Activated naive CD4-positive, alpha-beta T cell treated with anti-CD3 and anti-CD28 coated beads, Interleukin-2, amount 50 U/mL, for 16 hours (primary cell): ENCODE results near the gene PI4KA.
A peak's percentile ranks its signal among the peaks of the same experiment; 100 is the strongest.
"Not testable (repeated sequence)": the region's sequence is repeated elsewhere in the genome, so short reads cannot be mapped to it uniquely, and the experiment has no call there.

Experiments
- DNase-seq: peaks from one replicate; pipeline ENCODE4 v3.0.0-alpha.2; 2020

The PI4KA gene

DNA sequence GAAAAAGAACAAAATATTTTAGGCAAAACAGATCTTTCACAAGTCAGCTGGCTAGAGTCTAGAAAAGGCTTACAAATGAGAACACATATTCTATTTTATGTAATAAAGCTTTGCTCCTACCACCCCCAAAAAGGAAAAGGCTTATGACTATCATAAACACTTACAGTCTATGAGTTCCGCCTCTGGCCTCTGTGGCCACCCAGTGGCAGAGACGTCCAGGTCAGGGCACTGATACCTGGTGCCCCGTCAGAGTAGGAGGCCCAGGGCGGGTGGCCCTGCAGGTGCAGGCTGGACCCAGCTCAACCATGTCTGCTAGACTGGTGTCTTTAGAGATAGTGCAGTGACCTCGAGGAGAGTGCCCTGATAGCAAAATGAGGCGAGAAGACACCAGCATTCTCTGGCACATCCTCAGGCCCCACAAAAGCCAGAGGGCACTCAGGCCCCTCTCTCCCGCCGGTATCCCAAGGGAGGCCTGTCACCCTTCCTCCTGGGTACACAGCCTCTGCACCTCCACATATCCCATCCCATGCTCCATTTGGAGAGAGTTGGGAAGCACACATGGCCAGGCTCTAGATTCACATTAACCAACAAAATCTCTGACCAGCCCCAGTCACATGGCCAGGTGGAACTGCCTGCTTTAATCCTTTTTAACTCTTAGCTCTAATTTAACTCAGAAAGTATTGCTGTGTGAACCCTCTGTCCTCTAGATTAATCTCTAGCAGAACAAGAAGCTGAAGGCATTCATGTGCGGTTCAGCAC lies 112.0 kb downstream of the PI4KA start:
- no peak for DNase-seq

DNA sequence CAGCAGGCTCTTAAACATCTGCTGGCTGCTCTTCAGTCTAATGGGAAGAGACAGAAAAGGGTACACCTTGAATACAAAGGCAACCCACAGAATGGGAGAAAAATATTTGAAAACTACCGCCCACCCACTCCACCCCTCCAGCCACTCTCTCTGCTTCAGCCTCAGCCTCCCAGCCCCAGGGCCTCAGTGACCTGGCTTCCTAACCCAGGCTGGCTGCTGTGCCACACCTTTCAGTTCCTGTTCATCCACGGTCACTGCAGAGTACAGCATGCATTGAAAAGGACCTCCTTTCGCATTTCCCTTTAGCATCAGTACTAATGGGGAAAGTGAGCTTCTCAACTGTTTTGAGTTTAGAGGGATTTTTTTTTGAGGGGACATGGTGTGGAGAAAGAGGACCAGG lies 113.5 kb downstream of the PI4KA start:
- no peak for DNase-seq

DNA sequence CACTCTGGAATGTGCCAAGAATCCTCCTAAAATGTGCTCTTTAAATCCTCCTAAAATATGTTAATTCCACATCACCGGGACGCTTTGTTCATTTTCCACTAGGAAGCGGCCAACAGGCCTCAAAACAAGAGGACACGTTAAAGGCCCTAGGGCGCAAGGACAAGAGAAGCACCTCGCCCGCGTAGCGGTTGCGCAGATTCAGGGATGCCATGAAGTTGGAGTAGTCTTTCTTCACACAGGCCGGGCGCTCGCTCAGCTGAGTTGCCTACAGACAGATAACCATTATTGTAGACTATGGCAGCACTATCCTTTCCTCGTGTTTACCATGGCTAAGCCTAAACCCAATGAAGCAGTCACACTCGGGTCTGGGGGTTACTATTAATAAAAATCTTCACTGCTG lies 114.2 kb downstream of the PI4KA start:
- DNase-seq, result no peak

DNA sequence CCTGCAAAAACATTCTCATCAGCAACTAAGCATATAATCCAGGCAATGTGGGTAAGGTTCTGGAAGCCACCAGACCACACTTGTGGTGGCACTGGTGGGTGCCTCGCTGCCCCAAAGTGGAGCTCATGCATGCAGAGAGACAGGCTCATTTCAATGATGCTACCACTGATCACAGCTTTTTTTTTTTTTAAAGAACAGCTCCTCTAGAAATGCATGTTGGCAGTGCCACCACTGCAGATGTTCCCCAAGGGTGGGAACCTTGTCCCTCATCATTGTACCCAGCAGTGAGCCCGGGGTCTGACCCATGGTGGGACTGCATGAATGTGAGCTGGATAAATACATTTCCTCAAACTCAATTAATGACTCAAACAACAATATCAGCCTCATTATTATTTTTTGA lies 115.8 kb downstream of the PI4KA start:
- DNase-seq, result no peak

GRCh38 chr22:20741634-20742581 lies 116.7 kb downstream of the PI4KA start:
- DNase-seq, result peak; percentile 32

DNA sequence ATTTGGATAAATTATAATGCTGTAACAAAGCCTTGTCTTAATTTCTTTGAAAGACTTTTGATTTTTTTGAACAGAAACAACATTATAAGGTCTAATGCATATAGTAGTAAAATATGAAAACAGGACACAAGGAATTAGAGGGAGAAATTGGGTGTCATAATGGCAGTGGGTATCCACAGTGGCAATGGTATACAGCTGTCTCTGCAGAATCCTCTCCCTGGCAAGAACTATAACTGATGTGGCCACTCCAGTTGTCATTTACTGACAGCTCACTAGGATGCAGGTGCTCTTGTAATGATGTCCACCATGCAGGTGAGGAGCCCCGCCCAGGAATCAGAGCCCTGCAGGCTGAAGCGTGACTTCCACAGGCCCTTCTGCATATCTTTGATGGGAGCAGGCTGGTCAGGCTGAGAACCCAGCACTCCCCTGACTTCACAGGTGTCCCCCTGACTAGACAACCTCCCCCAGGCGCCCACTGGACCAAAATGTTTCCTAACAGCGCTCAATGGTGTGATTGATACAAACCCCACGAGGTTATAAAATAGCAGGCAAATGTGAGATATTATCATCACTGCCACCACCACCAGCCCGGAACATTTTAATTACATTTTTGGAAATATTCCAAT lies 117.5 kb downstream of the PI4KA start:
- DNase-seq, result no peak

- DNase-seq, result no peak
These were observed 118.2 kb downstream of the PI4KA start for GRCh38 chr22:20740222-20740951.

DNA sequence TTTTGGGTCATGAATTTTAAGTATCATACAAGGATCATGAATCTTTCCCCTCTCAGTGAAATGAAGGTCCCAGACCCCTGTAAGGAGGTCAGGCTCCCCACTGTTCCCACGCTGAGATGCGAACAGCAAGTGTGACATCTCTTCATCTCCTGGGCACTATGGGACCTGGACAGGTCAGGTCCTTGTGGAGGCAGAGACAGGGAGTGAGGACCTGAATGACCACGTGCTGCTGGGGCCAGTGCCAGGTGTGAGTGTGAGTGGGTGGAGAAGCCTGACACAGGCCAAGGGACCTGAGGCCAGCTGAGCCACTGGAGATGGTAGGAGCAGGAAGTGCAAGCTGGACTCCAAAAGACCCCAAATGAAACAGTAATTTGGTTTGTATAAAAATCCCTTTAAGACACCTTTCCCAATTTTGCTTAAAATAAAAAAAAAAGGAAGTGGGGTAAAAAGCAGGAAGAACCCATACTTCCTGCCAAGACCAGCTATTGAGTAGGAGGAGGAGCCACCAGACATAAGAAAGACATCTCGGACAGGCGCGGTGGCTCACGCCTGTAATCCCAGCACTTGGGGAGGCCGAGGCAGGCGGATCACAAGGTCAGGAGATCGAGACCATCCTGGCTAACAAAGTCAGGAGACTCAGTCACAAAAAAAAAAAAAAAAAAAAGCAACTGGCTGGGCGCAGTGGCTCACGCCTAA lies 120.1 kb downstream of the PI4KA start:
- no peak for DNase-seq

GRCh38 chr22:20736891-20737290 lies 121.7 kb downstream of the PI4KA start:
- not testable (repeated sequence) for DNase-seq

DNA sequence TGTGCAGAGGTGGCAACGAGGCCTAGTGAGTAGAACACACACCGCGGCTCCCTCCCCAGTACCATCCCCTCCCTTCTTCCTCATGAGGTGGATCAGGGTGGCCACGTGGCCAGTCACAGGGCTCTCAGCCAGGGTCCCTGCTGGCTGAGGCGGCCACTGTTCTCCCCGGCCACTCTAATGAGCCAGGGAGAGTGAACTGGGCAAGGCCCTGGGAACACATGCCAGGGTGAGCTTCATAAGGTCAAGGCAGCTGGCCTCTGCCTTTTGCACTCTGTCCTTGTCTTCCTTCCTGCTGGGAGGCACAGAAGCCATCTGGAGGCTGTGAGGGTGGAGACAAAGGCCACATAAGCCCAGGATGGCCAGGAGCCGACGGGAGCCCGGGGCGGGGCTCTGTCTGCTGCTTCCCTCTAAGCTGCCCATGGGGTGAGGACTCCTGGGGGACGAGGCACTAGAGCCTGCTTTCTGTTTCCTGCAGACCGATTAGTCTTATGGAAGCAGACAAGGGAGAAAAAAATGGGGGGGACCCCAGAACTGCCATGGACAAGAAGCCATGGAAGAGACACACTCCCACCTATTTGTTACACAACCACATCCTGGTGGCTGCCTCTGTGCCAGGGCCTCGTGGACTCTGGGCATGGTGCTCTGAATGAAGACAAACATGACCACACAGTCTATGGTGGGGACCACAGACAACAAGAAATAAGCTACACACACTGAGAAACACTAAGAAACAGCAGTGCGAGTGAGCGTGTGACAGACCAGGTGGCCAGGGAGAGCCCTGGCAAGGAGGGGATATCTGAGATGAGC lies 123.1 kb downstream of the PI4KA start:
- not testable (repeated sequence) for DNase-seq

- not testable (repeated sequence) for DNase-seq
These were observed 126.2 kb downstream of the PI4KA start for GRCh38 chr22:20732431-20732830.

- DNase-seq, result no peak
These were observed 129.4 kb downstream of the PI4KA start for GRCh38 chr22:20729194-20729593.

DNA sequence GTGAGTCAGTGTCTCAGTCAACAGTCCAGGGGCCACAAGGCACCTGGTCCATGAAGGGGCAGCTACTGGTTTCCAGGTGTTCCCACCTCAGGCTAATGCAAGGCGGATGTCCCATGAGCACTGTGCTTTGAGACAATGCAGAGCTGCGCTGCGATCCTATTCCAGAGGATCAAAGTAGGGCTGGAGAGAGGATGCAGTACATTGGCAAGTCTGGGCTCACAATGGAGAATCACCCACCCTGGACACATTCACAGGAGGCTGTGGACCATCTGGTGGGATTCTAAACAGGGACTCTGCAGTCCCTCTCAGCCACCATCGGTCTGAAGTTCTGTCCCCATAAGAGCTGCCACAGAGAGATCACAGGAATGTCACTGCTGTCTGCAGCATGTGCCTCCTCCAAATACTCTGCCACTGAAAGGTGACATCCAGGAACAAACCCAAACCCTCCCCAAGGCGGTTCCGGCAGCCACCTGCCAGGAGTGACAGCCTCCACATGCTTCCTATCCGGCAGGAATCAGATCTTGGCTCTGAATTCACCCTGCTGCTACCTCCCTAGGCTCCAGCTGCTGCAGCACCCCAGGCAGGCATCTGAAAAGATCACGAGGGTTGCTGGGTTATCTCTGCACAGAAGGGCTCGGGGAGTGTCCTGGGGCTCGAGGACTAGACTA lies 130.0 kb downstream of the PI4KA start:
- no peak for DNase-seq

- no peak for DNase-seq
These were observed 131.2 kb downstream of the PI4KA start for GRCh38 chr22:20727118-20728015.

DNA sequence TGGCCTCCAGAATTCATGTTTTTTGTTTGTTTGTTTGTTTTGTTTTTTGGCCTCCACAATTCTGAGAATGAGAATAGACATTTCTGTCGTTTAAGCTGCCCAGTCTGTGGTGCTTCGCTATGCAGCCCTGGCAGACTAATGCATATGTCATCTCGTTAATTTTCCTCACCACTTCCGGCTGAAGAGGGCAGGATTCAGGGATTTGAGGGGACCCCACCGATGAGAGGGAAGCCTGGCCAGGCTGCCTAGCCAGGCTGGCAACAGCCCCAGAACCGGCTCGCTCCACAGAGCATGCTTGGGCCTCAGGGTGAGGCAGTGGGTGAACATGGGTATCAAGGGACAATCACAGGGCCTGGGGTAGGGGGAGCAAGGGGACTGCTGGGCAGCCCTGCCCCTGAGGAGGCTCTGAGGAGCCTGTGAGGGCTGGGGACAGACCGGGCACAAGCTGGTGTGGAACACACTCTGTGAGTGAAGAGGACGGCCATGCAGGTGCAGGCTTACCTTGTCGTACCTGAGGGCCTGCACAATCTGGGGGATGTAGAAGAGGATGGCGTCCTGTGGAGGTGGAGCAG lies 132.5 kb downstream of the PI4KA start:
- DNase-seq, result no peak

DNA sequence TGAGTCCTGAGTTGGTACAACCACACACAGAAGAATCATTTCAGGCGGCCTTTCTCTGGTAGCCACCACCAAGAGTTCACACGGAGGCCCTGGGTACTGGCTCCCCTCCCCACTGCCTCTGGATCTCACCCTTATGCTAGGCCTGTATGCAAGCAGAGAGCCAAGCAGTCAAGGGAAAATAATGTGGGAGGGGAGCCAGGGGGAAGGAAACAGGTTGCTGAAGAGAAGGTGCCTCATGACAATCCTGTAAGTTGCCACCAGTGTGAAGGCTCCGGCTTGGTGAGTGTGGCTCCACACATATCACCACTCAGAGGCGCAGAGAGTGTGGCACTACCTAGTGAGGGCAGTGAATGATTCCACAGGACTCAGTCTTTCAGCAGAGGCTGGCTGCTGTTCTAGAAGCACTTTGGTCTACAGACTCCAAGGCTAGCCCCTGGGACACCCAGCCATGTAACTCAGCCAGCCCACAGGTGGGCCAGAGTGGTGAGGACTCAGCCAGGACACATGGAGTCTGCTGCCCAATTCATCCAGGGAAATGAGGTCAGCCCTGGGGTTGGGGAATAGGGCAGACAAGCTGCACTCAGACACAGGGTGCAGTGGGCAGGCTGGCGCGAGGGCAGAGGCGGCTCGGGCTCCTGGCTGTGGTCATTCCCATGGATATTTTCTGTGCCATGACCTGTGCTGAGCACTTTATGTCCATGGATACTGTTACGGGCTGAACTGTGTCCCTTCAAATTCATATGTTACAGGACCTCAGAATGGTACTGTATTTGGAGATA lies 133.7 kb downstream of the PI4KA start:
- DNase-seq, result no peak

DNA sequence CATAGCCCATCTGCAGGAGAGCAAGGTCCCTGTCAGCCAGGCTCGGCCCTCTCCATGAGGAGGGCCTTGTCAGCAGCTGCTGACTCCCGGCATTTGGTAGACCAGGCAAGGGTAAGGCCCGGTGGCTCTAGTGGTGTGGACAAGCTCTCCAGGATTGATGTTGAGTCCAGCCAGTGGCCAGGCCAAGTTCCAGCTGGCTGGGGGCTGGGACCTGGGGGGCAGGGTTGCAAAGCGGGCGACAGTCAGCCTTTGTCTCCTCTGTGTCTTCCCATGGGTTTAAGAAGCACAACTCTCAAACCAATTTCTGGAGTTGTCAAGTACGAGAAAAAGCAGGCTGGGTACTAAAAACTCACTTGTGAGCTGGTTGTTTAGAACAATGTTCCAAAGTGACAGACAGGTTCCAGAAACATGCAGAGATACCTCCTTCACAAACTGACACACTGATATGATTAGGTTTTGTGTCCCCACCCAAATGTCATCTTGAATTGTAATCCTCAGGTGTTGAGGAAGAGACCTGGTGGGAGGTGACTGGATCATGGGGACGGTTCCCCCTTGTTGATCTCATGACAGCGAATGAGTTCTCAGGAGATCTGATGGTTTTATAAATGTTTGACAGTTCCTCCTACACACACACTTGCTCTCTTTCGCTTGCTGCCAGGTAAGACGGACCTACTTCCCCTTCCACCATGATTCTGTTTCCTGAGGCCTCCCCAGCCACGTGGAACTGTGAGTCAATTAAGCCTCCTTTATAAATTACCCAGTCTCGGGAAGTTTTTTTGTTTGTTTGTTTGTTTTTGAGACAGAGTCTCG lies 137.0 kb downstream of the PI4KA start:
- DNase-seq, result no peak
